Prostate gland (tissue), 2 donors: ENCODE data around the gene CLCF1. TPM values are rescaled to one million over a fixed set of nuclear protein-coding genes. Genes with fewer than 3 reads are reported as not detected.

Source experiments
- DNase-seq: peaks from one replicate; pipeline ENCODE4 v3.0.0-alpha.2; 2019; ENCODE audit warnings: low spot score
- H3K27ac ChIP-seq, 2 donors: fragments of 200-600 bp; sonication (generic); 2 replicates each; pipeline ENCODE4 v1.5.1; 2017 to 2019
- H3K27me3 ChIP-seq: fragments of 200-600 bp; sonication (generic); replicated peaks from 2 replicates; pipeline ENCODE4 v1.5.1; 2019; ENCODE audit not compliant: insufficient read depth
- H3K36me3 ChIP-seq, 2 donors: fragments of 200-600 bp; sonication (generic); 1 replicate in 1 of 2; 2 replicates in 1 of 2; pipeline versions ENCODE4 v1.5.1 to v1.8.1; 2017 to 2019
- H3K4me1 ChIP-seq: fragments of 200-600 bp; sonication (generic); replicated peaks from 2 replicates; pipeline ENCODE4 v1.5.1; 2019
- H3K4me3 ChIP-seq, 2 donors: fragments of 200-600 bp; sonication (generic); 2 replicates each; pipeline ENCODE4 v1.5.1; 2017 to 2019
- H3K9me3 ChIP-seq: fragments of 200-600 bp; sonication (generic); 2 replicates; pipeline ENCODE4 v1.5.1; 2017
- CTCF ChIP-seq, 4 experiments: fragments of 200-600 bp in 2 of 4; fragments of 450-650 bp in 2 of 4; sonication (generic) in 2 of 4; IDR thresholded peaks; 1 replicate in 3 of 4; 2 replicates in 1 of 4; pipeline ENCODE4 v1.5.1; 2016 to 2019; ENCODE audit warnings: antibody characterized with exemption in 4 of 4, mild to moderate bottlenecking in 2 of 4, moderate library complexity in 2 of 4
- POLR2A ChIP-seq: fragments of 450-650 bp; IDR thresholded peaks from one replicate; pipeline ENCODE4 v1.6.1; 2016; ENCODE audit warnings: antibody characterized with exemption, mild to moderate bottlenecking
- POLR2AphosphoS5 ChIP-seq: sonication (generic); formaldehyde crosslinking; IDR thresholded peaks from one replicate; pipeline ENCODE4 v1.6.1; 2017; ENCODE audit warnings: antibody characterized with exemption
- WGBS: methylation state at CpG from one replicate; pipeline ENCODE4 v1.1.5; 2018; 5-methylcytosine and 5-hydroxymethylcytosine counted together
- intact Hi-C: fragments of 100-400 bp; cut with DNase I; formaldehyde crosslinking; loops from one replicate; pipeline ENCODE4 v1.14.2; 2022
- total RNA-seq, 2 donors: library from RNA; depleted of rRNA; stranded (reverse); fragments of >200 nt; gene quantifications; one replicate each; pipeline ENCODE4 v1.1.0, GENCODE V29; 2016

CLCF1 gene
- total RNA-seq, 2 donors from 2014 or later = 2.5 to 2.6 TPM

- H3K27ac ChIP-seq = peak overlapping the region; percentile 27 to 32
- no peaks in the 10 kb centered on the region for H3K36me3 ChIP-seq
- 33% methylated on average over 14 of the region's 25 CpGs for WGBS
- H3K4me3 ChIP-seq = no peak overlapping the region
- no peak for DNase-seq
- peaks cover 24% of the 10 kb centered on the region for H3K4me1 ChIP-seq
- intact Hi-C loops = no loop called here
- no peaks in the 10 kb centered on the region for H3K9me3 ChIP-seq
- TF ChIP-seq POLR2AphosphoS5 (no peak), CTCF (IDR thresholded peaks at IDR 0.05) (no peak), POLR2A (no peak)
- H3K27me3 ChIP-seq = no peaks in the 10 kb centered on the region
Observed at GRCh38 chr11:67366961-67367760, 6.2 kb downstream of the CLCF1 start.

GRCh38 chr11:67366546-67366945, 6.9 kb downstream of the CLCF1 start:
- Histone ChIP-seq H3K4me1 (peaks cover 18% of the 10 kb centered on the region), H3K9me3 (no peaks in the 10 kb centered on the region), H3K4me3 (no peak overlapping the region), H3K27ac (peak overlapping the region; percentile 27 to 32), H3K27me3 (no peaks in the 10 kb centered on the region), H3K36me3 (no peaks in the 10 kb centered on the region)
- TF ChIP-seq CTCF (IDR thresholded peaks at IDR 0.05) = no peak
- no peak for TF ChIP-seq POLR2AphosphoS5
- no peak for TF ChIP-seq POLR2A
- WGBS = 16% methylated on average over 8 of the region's 8 CpGs
- intact Hi-C loops = no loop called here
- DNase-seq = no peak

DNA sequence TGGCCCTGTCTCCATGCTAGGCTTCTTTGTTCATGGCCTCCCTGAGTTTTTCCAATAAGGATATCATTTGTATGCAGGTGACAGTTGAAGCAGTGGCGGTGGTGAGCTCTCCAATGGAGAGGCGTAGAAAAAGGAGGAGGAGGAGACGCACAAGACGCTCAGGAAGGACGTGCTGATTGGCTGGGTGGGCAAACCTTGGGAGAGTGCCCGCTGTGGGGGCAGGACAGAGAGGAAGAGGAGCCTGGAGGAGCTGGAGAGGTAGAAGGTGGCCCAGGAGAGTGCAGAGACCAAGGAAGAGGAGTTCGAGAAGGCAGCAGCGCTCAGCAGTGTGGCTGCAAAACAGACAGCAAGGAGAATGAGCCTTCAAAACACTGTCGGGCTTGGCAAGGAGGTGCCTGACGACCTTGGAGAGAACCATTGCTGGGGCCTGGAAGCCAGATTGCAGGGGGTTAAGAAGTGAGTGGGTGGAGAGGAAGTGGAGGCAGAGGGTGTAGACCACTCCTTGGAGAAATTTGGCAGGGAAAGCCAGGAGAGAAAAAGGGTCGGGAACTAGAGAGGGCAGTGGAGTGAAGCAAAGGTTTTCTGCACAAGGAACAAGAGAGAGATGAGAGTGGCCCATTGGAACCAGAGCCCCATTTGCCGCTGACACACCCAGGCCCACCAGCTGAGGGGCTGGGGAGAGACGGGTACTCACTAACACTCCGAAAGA, 7.5 kb downstream of the CLCF1 start:
- intact Hi-C loops = no loop called here
- Histone ChIP-seq H3K4me1 (peaks cover 16% of the 10 kb centered on the region), H3K27ac (peak overlapping the region in 1 of 2 donors; percentile 32), H3K27me3 (no peaks in the 10 kb centered on the region), H3K4me3 (no peak overlapping the region), H3K36me3 (no peaks in the 10 kb centered on the region), H3K9me3 (no peaks in the 10 kb centered on the region)
- no peak for TF ChIP-seq POLR2AphosphoS5
- no peak for TF ChIP-seq CTCF (IDR thresholded peaks at IDR 0.05)
- no peak for TF ChIP-seq POLR2A
- WGBS = 49% methylated on average over 14 of the region's 14 CpGs
- DNase-seq = no peak

- DNase-seq = no peak
- TF ChIP-seq POLR2A (no peak), POLR2AphosphoS5 (no peak), CTCF (IDR thresholded peaks at IDR 0.05) (no peak)
- Histone ChIP-seq H3K9me3 (no peaks in the 10 kb centered on the region), H3K27me3 (no peaks in the 10 kb centered on the region), H3K4me1 (peaks cover 10% of the 10 kb centered on the region), H3K4me3 (no peak overlapping the region), H3K27ac (no peak overlapping the region), H3K36me3 (no peaks in the 10 kb centered on the region)
- intact Hi-C loops = no loop called here
- 73% methylated on average over 24 of the region's 24 CpGs for WGBS
Observed at GRCh38 chr11:67364783-67365722, 8.3 kb downstream of the CLCF1 start.
